Renal cortical epithelial cell (primary cell): Measurements from ENCODE around the gene HOXA11. TPM values are rescaled to one million over a fixed set of nuclear protein-coding genes. Genes with fewer than 3 reads are reported as not detected.

Experiments
- DNase-seq: peaks from one replicate; pipeline ENCODE4 v3.0.0-alpha.2; 2011; ENCODE audit warnings: low read depth
- total RNA-seq: library from RNA; depleted of rRNA; stranded (reverse); fragments of >200 nt; gene quantifications from 2 replicates; pipeline ENCODE4 v1.2.3, GENCODE V29; 2014

Gene HOXA11
- total RNA-seq, 1 donor from 2014 or later = 5.4 TPM

DNA sequence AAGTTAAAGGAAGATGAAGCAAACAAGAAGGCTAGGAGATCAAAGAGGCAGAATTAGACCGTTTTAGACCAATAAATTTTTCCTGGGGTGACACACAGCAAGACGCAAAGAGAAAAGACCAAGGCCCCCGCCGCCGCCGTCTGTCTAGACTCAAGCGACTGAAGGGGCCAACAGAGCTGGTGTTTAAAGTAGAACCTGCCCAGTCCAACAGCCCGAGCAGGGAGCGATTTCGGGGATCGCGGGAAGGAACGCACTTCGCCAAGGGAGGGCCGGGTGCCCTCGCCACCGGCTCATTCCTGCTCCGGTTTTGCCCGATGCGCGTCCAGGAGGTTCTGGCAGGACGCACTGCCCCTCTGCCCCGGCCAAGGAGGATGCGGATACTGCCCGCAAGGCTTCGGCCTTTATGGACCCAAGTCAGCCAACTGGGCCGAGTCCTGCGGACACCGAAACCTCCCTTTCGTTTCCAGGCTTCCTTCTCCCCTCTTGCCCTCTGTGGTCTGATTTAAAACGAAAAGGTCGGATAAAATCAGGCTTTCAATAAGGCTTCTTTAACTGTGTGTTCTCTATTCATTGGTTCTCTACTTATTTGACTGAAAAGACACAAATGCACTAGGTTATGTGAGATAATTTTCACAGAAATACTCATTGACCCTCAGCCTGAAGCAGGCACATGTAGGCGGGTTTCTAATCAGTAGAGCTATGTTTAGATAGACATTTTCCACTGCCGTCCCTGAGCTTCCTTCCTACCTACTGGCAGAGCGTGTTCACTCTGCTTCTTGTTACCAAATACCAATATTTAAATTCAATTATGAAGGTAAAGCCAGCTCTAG lies 26.4 kb downstream of the HOXA11 start:
- no peak for DNase-seq

DNA sequence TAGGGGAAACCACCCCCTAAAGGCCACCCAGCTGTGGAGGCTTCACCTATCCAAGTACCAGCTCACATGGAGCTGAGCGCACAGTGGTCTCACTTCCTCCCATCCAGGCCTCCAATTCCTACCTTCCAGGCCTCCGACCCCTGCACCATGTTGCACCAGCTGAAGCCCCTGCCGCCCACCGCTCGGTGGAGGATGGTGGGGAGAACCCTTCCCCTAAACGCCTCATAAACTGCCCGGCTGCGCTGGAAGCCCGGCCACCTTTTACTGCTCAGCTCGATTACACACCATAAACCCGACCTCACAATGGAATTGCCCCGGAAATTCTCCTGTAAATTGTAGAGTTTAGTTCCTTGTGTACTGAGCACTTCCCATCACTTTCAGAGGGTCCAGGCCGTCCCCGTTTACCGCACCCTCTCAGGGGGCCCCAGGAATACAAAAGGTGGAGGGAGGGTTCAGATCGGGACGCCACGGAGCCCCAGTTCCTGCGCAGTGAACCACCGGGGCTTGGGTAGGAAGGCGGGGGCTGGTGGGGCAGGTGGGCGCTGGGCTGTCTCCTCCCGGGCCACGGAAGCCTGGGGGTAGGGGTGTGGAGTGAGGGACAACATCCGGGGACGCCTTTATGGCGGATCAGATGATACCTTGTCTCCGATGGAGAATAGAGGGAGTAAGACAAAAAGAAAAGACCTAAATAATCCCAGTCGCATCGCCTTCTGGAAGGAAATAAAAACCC lies 27.2 kb downstream of the HOXA11 start:
- DNase-seq = no peak

DNA sequence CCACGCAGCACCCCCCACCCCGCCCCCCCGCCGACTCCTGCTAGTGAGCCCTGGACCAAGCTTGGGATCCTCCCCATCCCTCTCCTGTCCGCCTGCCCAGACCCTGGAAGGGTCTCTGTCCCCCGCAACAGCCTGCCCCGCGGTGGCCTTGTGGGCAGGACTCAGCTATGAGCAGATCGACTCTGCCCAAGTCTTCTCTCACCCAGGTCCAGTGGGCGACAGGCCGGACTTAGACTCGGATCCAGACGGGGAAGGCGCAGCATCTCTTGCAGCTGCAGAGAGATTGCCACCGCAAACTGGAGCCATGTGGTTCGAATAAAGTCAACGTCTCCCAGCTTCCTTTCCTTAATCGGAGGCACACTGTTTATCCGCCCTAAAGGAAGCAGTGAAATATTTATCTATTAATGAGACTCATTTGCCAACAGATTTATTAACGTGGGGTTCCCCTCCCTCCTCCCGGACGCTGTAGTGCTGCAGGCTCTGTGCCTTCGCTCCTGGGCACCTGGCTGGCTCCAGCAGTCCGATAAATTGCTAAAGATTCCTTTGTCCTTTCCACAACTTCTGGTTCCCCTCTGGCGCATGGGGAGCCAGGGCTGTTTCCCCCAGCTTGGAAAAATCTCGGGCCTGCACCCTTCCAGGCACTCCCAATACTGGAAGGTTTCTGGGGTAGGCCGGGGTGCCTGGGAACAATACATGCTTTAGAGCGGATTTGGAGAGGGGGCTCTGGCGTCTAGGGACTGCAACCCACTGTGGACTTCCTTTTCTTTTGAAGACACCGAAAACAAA lies 27.9 kb downstream of the HOXA11 start:
- DNase-seq = no peak

DNA sequence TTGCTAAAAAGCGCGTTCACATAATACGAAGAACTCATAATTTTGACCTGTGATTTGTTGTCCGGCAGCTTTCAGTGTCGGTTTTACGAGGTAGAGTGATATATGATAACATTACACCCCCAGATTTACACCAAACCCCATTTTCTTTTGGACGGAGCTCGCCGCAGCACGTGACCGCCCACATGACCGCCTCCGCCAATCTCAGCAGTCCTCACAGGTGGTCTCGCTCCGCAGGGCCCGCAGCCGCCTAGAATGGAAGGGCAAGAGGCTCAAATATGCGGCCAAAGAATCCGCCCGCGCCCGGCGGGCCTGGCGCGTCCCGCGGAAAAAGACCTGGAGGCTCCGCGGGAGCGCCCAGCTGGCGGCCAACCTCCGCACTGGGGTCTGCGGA lies 28.5 kb downstream of the HOXA11 start, which contains the start of gene HOXA7:
TSS of gene HOXA7 (minus strand) at position 168 of the 391 bp plus-strand sequence. CDS start at position 38, 130 bp downstream.
- no peak for DNase-seq

DNA sequence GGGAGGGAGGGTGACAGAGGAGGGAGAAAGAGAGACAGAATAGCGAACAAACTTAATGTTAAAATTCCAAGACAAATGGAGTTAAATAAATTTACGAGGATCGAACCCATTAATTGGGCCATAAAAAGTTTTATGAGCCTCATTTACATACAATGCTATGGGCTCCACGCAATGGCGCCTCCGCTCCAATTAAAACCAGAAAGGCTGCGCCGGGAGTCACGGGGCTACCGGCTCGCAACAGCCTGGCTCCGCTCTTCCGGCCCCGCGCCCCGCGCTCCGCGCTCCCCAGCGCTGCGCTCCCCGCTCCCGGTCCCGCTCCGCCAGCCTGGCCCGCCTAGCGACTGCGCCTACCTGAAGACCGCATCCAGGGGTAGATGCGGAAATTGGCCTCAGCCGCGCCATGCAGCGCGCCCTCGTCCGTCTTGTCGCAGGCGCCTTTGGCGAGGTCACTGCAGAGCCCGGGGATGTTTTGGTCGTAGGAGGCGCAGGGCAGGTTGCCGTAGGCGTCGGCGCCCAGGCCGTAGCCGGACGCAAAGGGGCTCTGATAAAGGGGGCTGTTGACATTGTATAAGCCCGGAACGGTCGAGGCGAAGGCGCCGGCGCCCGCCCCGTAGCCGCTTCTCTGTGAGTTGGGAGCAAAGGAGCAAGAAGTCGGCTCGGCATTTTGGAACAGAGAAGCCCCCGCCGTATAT lies 29.1 kb downstream of the HOXA11 start:
- no peak for DNase-seq

DNA sequence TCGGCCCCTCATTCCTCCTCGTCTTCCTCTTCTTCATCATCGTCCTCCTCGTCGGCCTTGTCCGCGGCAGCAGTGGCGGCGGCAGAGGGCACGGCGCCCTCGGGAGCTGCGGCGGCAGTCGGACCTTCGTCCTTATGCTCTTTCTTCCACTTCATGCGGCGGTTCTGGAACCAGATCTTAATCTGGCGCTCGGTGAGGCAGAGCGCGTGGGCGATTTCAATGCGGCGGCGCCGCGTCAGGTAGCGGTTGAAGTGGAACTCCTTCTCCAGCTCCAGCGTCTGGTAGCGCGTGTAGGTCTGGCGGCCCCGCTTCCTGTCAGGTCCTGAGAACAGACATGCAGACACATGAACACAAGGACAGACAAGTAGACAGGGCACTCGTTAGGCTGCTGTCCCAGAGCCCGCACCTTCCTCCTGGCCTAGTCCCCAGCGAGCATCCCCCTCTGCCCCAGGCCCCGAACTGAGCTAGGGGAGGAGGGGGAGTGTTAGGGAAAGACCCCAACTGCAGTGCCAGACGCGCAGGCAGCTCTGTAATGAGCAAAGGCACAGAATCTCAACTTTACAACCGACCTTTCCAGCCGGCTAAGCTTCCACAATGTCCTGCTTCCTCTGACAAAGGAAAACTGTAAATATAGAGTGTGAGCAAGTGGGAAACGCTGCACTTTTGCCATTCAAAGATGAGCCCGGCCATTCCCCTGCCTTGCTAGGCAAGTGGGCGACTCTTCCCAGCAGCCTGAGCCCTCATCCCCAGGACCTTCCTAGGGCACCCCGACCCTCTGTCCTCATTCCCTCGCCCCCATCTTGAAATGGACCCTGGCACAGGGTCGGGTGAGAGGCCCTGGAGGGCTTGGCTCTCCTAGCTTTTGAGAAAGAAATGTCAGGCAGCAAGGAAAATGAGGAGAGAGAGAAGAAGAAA lies 29.9 kb downstream of the HOXA11 start:
- peak; percentile 64 for DNase-seq

DNA sequence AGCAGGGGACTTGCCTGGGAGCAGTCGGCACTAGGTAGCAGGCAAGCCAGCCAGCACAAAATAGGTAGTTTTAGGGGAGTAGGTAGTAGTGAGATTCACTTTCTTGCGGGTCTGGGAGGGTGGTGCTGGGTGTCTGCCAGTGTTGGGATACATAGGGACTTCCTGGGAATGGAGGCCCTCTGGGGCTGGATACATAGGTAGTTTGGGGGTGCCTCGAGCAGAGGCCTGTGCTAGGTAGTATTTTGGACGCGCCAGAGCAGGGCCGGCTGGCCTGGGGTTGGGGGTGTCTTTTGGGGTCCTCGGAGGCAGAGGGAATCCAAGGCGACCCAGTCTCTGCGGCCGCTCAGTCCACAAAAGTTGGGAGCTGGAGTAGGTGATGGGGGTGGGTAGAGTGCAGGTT lies 30.7 kb downstream of the HOXA11 start:
- DNase-seq = no peak

DNA sequence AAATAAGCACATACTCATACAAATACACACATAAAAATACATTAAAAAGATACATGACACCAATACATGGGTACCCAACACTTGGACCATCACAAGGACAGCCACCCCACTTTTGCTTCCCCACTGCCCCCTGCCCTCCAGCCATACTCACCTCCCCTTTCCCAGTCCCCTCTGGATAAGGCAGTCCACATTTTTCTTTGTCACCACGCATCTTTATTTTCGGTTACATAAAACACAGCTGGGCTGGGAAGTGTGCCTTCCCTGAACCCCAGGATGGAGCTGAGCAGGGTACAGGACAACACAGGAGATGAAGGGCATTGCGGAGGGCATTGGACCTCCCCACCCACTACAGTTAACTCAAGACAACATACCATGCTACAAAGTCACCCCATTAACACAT lies 31.5 kb downstream of the HOXA11 start:
- no peak for DNase-seq

DNA sequence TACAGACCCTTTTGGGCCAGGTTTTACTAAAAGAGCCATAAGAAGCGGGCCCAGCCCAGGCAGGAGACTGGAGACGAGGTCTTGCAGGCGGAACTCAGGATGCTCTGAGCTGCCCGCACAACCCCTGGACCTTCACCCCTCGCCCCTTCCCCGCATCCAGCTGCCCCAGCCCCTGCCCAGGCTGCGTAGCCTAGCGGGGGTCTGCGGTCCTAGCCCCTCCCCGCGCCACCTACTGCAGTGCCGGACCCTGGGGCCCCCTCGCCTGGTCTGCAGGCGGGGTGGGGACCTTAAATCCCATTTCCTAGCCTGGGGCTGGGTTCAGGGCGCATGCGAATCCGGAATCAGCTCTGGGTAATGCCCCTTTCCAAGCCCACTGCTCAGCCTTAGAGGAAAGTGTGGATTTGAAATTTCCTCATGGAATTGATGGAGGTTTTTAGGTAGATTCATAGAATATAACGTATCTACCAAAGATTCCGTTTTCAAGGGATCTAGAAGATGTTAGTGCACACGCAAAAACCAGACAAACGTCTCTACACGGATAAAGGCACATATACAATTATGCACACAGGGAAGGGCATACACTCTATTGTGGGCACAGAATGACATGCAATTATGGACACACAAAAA lies 32.1 kb downstream of the HOXA11 start:
- DNase-seq = no peak

DNA sequence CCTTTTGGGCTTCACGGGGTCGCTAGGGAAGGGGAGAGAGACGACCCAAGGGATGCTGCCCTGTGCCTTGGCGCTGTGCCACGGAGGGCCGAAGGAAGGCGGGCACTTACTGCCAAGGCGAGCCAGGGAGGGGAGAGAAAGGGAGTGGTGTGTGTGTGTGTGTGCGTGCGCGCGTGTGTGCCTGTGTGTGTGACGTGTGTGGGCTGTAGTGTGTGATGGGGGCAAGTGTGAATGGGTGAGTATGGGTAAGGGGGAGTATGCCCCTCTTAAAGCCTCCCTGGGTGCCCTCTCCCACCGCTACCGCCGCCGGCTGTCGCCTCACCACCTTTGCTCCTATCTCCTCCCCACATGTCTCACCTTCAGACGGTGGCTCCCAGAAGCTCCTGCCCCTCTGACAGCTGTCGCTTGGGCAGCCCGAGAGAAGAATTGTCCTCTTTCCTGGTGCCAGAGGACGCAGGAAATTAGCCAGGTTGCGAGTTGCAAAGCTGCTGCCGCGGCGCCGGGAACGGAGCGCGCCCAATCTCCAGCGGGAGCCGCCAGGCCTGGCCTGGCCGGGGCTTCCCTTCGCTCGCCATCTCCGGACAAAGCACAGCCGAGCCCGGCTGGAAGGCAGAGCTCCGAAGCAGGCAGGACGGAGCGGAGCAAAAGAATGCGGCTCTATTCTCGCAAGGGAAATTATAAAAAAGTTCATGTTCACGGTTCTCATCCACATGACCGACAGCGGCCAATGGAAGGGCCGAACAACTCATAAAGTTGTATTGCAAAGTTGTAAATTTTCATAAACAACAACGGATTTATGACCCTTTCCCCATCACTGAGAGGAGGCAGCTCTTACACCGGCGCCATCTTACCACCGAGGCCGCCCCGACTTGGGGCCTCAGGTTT lies 32.9 kb downstream of the HOXA11 start, which contains the start of gene HOXA3:
TSS of gene HOXA3 (minus strand) at position 653 of the 885 bp plus-strand sequence. CDS start 41,943 bp downstream, outside the sequence.
- peak; percentile 86 for DNase-seq

DNA sequence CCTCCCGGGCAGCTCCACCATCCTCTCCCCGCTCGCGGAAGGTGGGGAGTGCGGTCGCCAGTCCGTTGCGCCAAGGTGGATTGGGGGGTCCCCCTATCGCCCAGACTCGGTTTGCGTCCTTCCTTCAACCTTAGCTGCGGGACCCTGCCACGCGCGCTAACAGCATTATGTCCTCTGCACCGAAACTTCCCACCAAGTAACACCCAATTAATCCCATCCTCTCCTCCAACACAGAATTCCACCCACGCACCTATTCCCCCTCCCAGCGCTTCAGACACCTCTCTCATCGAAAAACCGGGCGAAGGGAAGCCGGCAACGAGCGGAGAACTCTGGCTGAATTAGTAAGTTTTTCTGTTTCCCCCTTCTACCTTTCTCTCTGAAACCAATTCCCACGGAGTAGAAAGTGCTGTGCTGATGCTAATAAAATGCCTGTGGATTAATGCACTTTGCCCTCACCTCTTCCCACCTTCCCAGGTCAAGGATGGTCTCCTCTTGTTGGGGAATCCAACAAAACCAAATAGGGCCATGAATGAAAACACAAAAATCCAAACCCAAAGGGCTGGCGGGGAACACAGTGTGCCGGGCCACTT lies 33.6 kb downstream of the HOXA11 start:
- DNase-seq = no peak

DNA sequence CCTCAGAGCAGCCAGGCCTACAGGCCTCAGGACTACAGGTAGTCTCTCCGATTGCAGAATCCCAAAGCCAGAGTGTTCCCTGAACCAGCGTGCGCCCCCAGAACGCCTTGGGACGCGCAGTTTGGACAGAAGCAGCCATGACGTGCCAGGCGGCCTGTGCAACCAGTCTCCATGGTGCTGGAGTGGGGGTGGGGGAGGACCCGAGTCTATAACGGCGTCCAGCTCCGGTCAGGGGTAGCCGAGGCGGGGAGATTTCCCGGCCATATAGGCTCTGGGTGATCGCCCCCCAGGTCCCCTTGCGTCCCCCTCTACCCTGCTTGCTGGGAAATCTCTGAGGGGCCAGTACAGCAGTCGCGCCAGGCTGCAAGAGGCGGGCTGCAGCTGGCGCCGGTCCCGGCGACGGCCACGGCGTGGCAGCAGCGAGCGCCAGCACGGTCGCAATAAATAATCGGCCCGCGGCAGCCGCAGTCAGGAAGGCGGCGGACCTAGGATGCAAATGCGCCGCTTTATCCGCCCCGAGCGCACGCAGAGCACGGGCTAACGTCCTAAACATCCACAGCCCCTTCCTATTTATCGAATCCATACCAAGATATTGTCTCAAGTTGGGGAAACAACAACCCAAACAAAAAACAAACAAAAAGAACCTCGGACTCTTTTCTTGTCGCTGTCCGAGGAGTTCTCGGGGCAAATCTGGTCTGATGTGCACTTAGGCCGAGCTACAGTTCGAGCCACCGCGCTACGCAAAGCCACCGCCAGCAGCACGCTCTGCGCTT lies 34.3 kb downstream of the HOXA11 start:
- DNase-seq = no peak

DNA sequence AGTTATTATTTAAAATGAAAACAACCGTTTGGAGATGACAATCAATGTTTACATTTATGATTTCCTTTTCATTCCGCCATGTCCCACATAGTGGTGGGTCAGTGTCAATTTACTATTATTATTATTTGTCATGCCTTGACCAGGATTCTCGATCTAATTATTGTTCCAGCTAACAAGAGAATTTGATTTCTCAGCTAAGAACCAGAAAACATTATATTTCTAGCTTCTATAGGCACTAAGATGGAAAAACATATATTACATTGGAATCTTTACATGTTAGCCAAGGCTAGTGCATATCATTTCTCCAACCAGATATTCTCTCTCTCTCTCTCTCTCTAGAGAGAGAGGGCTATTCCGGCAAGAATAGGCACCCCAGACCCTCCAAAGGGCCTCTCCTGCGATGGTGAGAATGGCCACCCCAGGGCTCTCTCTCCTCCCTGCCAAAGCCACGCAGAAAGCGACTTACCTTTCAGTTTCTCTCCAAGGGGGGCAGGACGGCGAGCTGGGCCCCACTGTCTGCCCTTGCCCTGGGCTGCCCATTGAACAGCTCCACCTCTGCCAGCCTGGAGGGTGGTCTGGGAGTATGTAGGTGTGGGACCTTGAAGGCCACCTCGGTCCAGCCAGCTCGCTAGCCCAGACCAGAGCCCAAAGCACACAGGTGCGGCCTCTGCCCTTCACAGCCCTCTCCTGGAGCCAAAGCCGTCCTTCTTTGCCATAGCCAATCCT lies 35.0 kb downstream of the HOXA11 start:
- no peak for DNase-seq

DNA sequence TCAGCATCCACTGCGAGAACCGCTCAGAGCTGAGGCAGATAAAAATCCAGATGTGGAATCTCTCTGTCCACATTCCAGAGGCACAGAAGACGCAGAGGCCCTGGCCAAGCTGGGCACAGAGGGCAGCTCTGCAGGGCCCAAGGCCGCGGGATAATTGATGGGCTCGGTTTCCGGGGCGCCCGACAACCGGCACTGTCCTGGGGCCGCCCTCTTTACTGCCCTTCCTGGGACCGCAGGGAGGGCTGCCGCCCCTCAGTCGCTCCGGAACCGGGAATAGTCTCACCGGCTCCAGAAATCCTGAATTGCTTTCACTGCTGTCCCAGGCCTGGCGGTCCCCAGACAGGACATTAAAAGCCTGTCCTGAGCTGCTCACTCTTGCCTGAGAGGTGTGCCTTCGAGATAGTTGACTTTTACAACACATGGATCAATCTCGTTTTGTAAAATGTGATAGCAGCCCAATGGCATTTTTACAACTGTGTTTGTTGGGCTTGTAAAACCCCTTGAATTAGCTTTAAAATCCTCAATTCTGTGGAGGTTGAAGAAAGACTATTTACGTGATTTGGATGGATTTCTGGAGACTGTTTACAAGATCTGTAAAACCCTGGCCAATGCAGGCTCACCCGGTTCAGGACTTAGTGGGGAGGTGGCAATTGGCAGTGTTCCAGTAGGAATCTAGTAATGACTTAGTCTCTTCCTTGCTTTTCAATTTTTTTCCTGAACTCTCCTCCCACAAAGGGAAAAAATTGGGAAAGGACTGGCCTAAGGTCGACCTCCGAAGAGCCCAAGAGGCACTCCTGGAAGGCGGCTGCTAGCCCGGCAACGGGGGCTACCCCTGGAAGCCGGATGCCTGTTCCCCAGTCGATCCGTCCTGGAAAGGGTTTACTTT lies 36.0 kb downstream of the HOXA11 start:
- DNase-seq = no peak

DNA sequence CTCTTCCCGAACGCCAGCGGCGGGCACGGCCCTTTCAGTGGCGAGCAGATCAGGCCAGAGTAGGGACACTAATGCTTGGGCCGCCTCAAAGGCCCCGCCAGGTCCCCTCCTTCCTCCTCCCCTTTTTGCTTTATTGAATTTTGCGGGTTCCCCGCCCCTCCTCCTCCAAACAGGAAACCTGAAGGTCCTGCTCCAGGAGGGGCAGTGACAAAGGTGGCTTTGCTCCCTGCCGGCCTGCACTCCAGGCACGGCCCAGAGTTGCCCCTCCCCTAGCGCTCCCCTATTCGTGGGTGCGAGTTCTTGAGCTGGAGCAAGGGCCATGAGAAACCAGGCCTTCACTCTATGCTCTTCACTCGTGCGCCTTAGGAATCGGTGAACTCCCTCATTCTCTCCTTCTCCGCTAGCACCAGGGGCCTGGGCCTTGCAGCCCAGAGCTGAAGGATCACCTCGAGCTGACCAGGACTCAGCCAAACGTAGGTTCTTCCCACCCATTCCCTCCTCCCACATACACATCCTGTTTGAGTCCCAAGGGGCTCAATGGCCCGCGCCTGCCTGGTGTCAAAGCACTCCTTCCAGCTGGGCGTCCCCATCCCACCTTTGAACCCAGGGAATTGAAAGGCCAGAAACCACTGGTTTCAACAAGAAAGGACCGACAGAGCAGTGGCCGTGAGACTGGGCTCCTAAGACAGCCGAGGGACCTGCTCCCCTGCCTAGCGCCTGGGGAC lies 36.8 kb downstream of the HOXA11 start:
- DNase-seq = no peak
